Measurements from ENCODE around the gene PRAMEF2.
A peak's percentile ranks its signal among the peaks of the same experiment; 100 is the strongest.
"Not testable (repeated sequence)": the region's sequence is repeated elsewhere in the genome, so short reads cannot be mapped to it uniquely, and the experiment has no call there.

Gene PRAMEF2

GRCh38 chr1:12856786-12857185 is at the start of gene PRAMEF2:
Gene PRAMEF2, plus strand, starts transcription at chr1:12857086. Its CDS starts 1,924 bp downstream, at chr1:12859010.
- DNase-seq (ENCODE audit: low read depth), result not testable (repeated sequence)

GRCh38 chr1:12809933-12810332 is 47.0 kb upstream of the PRAMEF2 start:
- no peak for DNase-seq (ENCODE audit: low read depth)

GRCh38 chr1:12810691-12811408 is 46.0 kb upstream of the PRAMEF2 start:
- DNase-seq (ENCODE audit: low read depth), result peak; percentile 81

- no peak for DNase-seq (ENCODE audit: low read depth)
Measured at GRCh38 chr1:12811409-12811784, 45.5 kb upstream of the PRAMEF2 start.

- DNase-seq (ENCODE audit: low read depth), result not testable (repeated sequence)
Measured at GRCh38 chr1:12819061-12819460, 37.8 kb upstream of the PRAMEF2 start.

GRCh38 chr1:12831310-12831709 is 25.6 kb upstream of the PRAMEF2 start, which contains the start of gene PRAMEF11:
Gene PRAMEF11, minus strand, starts transcription at chr1:12831410. Its CDS starts 2,621 bp downstream, at chr1:12828789.
- DNase-seq (ENCODE audit: low read depth), result not testable (repeated sequence)

- not testable (repeated sequence) for DNase-seq (ENCODE audit: low read depth)
Measured at GRCh38 chr1:12833251-12833650, 23.6 kb upstream of the PRAMEF2 start.

- not testable (repeated sequence) for DNase-seq (ENCODE audit: low read depth)
Measured at GRCh38 chr1:12848620-12849019, 8.3 kb upstream of the PRAMEF2 start, which contains the start of gene HNRNPCL1. Gene HNRNPCL1, minus strand, starts transcription at chr1:12848720. Its CDS starts 431 bp downstream, at chr1:12848289.

GRCh38 chr1:12851779-12852178 is 5.1 kb upstream of the PRAMEF2 start:
- DNase-seq (ENCODE audit: low read depth), result peak; percentile 94

GRCh38 chr1:12863131-12863880 is 6.4 kb downstream of the PRAMEF2 start:
- not testable (repeated sequence) for DNase-seq (ENCODE audit: low read depth)

- DNase-seq (ENCODE audit: low read depth), result not testable (repeated sequence)
Measured at GRCh38 chr1:12878453-12878852, 21.6 kb downstream of the PRAMEF2 start.

- DNase-seq (ENCODE audit: low read depth), result not testable (repeated sequence)
Measured at GRCh38 chr1:12886101-12886500, 29.2 kb downstream of the PRAMEF2 start, which contains the start of gene PRAMEF4. Gene PRAMEF4, minus strand, starts transcription at chr1:12886201. Its CDS starts 2,807 bp downstream, at chr1:12883394.

GRCh38 chr1:12898170-12898569 is 41.3 kb downstream of the PRAMEF2 start, which contains the start of gene PRAMEF10:
Gene PRAMEF10, minus strand, starts transcription at chr1:12898270. Its CDS starts 2,423 bp downstream, at chr1:12895847.
- DNase-seq (ENCODE audit: low read depth), result not testable (repeated sequence)

GRCh38 chr1:12899186-12899585 is 42.3 kb downstream of the PRAMEF2 start:
- not testable (repeated sequence) for DNase-seq (ENCODE audit: low read depth)

- not testable (repeated sequence) for DNase-seq (ENCODE audit: low read depth)
Measured at GRCh38 chr1:12903793-12904572, 47.1 kb downstream of the PRAMEF2 start.

All from HS-27A (cell line).